ENCODE measurements around the gene CTSE. TPM values are rescaled to one million over a fixed set of nuclear protein-coding genes. Genes with fewer than 3 reads are reported as not detected.
A peak's percentile ranks its signal among the peaks of the same experiment; 100 is the strongest.

CTSE gene
- total and polyA plus RNA-seq, 2 of the 8 experiments (the other 6 are each of a cell fraction or from before 2014, with no cell fraction given), result 0.03 TPM; not detected in 1

DNA sequence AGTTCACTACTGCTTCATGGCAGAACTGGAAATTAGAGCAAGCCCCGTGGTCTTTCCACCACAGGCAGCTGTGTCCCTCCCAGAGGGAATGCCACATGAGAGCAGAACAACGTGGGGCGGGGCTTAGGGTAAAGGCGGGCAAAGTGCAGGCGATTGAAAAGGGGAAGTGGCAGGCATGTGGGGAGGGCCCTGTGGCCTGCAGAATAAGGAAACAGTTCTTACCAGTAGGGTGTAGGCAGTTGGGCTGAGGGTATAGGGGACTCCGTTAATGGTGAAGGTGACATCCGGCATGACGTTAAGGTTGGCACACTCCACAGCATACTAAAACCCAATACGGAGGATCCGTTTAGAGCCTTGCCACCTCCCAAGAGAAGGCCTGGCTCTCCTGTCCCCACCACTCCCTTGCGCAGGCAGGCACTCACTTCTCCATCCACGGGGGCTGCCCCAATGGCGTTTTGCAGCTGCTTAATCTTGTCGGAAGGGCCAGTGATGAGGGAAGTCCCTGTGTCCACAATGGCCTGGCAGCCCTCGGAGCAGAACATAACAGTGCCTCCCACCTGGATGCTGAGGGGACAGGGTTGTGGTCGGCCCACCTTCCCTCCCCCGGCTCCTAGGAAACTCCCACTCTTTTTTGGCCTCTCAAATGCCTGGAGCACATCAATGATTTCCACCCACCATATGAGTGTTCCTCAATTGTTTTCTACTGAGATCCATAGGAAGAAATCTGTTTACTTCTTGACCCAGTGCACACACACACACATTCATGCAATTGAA is 11.4 kb downstream of the CTSE start:
- Histone ChIP-seq H3K36me3 (ENCODE audit: control insufficient read depth in 2 of 4, insufficient read depth in 4 of 4, low read length in 3 of 4) (no peaks in the 10 kb centered on the region), H3K4me1 (replicated peaks in 1 of 4; ENCODE audit: control insufficient read depth in 3 of 4, insufficient read depth in 4 of 4, low read length in 3 of 4) (no peaks in the 10 kb centered on the region), H2BK20ac (ENCODE audit: low read length) (no peak overlapping the region), H3K9ac (replicated peaks in 1 of 4; ENCODE audit: extremely low read depth in 1 of 4, low read depth in 3 of 4, low read length in 3 of 4) (no peak overlapping the region), H3K4ac (replicated peaks; ENCODE audit: insufficient read length, low read depth, low read length) (no peak overlapping the region), H3K4me2 (ENCODE audit: insufficient read depth in 1 of 2, low read depth in 2 of 2, low read length in 2 of 2) (no peak overlapping the region), H2BK15ac (ENCODE audit: low read length) (no peak overlapping the region), H2BK5ac (ENCODE audit: low read depth, low read length) (no peak overlapping the region), H3K27ac (ENCODE audit: low read depth, low read length) (no peak overlapping the region), H3K23ac (ENCODE audit: insufficient read length) (no peak overlapping the region), H3K56ac (replicated peaks; ENCODE audit: insufficient read length, low read depth, low read length) (no peak overlapping the region), H3K18ac (ENCODE audit: extremely low read depth, low read length) (0 out of 2 replicates have a peak overlapping the region, but pooled peaks have one; percentile 24), H3K79me1 (ENCODE audit: low read depth, low read length) (no peaks in the 10 kb centered on the region), H3K9me3 (ENCODE audit: insufficient read depth in 2 of 2, low read depth in 1 of 2, low read length in 1 of 2) (no peaks in the 10 kb centered on the region), H3K27me3 (replicated peaks in 1 of 4; ENCODE audit: control insufficient read depth in 3 of 4, extremely low read depth in 1 of 4, insufficient read depth in 3 of 4, low read length in 3 of 4) (0 out of 7 replicates have a peak, but pooled peaks cover 0 to 1% (median 0%) of the 10 kb centered on the region in 4 experiments), H2AFZ (ENCODE audit: low read length) (peak overlapping the region; percentile 68; the same call in 1 of the 2 replicates), H4K20me1 (replicated peaks in 1 of 2; ENCODE audit: control insufficient read depth in 1 of 2, insufficient read depth in 2 of 2, low read length in 2 of 2) (no peaks in the 10 kb centered on the region), H4K91ac (replicated peaks; ENCODE audit: insufficient read length, low read length) (no peak overlapping the region), H3K23me2 (ENCODE audit: low read depth, low read length) (no peaks in the 10 kb centered on the region), H2BK12ac (ENCODE audit: low read depth, low read length) (peak overlapping the region; percentile 86; the same call in 1 of the 2 replicates), H2BK120ac (replicated peaks; ENCODE audit: low read depth, low read length) (no peak overlapping the region), H2AK5ac (ENCODE audit: low read depth, low read length) (no peak overlapping the region), H4K8ac (ENCODE audit: extremely low read depth, insufficient read depth, low read length) (peak overlapping the region; percentile 75; the same call in 1 of the 2 replicates), H3K14ac (ENCODE audit: insufficient read length) (no peak overlapping the region), H3K4me3 (ENCODE audit: extremely low read depth in 1 of 4, insufficient read depth in 2 of 4, low read depth in 3 of 4, low read length in 4 of 4) (no peak overlapping the region), H3K79me2 (ENCODE audit: control insufficient read depth in 1 of 2, insufficient read depth in 2 of 2, low read length in 2 of 2) (no peaks in the 10 kb centered on the region), H4K5ac (ENCODE audit: insufficient read length, low read depth, low read length) (no peak overlapping the region)
- 82% methylated on average over 17 of the region's 17 CpGs; no CpG with 5 or more reads in 1 of the 2 experiments for WGBS, 2 experiments (ENCODE audit: extremely low coverage in 1 of 2, insufficient coverage in 1 of 2, insufficient read length in 1 of 2, insufficient replicate concordance in 2 of 2, low coverage in 1 of 2, low lambda C conversion rate in 2 of 2, missing lambda C conversion rate in 1 of 2)
- ChIA-PET CTCF (ENCODE audit: partially characterized antibody) (interaction anchor here (0.6 to 1.4 kb wide), 5 partner anchors 9 to 87 kb away, joined by 3 to 5 read pairs (median 3); no protein-coding TSS in a partner anchor), POLR2A (ENCODE audit: partially characterized antibody) (no interaction called here)
- DNase-seq (ENCODE audit: low read depth in 1 of 2, low spot score in 2 of 2), result no peak
- FAIRE-seq, result no peak
- TF ChIP-seq RAD21 (IDR thresholded peaks at IDR 0.05 in 1 of 2, conservative IDR thresholded peaks at IDR 0.05 in 1 of 2; ENCODE audit: low read depth in 2 of 2, low read length in 2 of 2), result no peak
- no peak for TF ChIP-seq YY1 (IDR thresholded peaks at IDR 0.05; ENCODE audit: low read depth, low read length)
- TF ChIP-seq, protein P1, sequence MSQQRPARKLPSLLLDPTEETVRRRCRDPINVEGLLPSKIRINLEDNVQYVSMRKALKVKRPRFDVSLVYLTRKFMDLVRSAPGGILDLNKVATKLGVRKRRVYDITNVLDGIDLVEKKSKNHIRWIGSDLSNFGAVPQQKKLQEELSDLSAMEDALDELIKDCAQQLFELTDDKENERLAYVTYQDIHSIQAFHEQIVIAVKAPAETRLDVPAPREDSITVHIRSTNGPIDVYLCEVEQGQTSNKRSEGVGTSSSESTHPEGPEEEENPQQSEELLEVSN (IDR thresholded peaks at IDR 0.05), result peak; percentile 77
- no peak for TF ChIP-seq TAF1 (IDR thresholded peaks at IDR 0.05; ENCODE audit: low read depth, low read length)
- TF ChIP-seq, protein P2, sequence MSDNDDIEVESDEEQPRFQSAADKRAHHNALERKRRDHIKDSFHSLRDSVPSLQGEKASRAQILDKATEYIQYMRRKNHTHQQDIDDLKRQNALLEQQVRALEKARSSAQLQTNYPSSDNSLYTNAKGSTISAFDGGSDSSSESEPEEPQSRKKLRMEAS (IDR thresholded peaks at IDR 0.05), result 0 out of 2 replicates have a peak, but pooled peaks have one; percentile 43
- TF ChIP-seq BCL11A (IDR thresholded peaks at IDR 0.05; ENCODE audit: low read depth in 2 of 2, low read length in 2 of 2), result no peak
- no peak for TF ChIP-seq TBP (IDR thresholded peaks at IDR 0.05; ENCODE audit: low read depth, low read length)
- no peak for TF ChIP-seq SUZ12 (IDR thresholded peaks at IDR 0.05; ENCODE audit: low read length)

Measured in H1 (cell line).